Hepatocyte (in vitro differentiated cells): ENCODE data around the gene MRGPRX1.
"Not testable (repeated sequence)": the region's sequence is repeated elsewhere in the genome, so short reads cannot be mapped to it uniquely, and the experiment has no call there.

Source experiments
- EZH2 ChIP-seq: fragments of 200-600 bp; sonication (generic); IDR thresholded peaks from 2 replicates; pipeline ENCODE4 v1.6.1; 2016; ENCODE audit warnings: antibody characterized with exemption, mild to moderate bottlenecking, borderline replicate concordance
- EZH2phosphoT487 ChIP-seq: fragments of 200-600 bp; sonication (generic); IDR thresholded peaks from one replicate; pipeline ENCODE4 v1.6.1; 2018; ENCODE audit warnings: antibody characterized with exemption, mild to moderate bottlenecking, low read depth, moderate library complexity; ENCODE audit not compliant: unreplicated experiment, severe bottlenecking
- TF ChIP-seq, protein P1 (sequence below): fragments of 200-600 bp; sonication (generic); IDR thresholded peaks from 2 replicates; pipeline ENCODE4 v1.5.1; 2016; ENCODE audit warnings: antibody characterized with exemption, mild to moderate bottlenecking; ENCODE audit not compliant: poor library complexity

DNA sequence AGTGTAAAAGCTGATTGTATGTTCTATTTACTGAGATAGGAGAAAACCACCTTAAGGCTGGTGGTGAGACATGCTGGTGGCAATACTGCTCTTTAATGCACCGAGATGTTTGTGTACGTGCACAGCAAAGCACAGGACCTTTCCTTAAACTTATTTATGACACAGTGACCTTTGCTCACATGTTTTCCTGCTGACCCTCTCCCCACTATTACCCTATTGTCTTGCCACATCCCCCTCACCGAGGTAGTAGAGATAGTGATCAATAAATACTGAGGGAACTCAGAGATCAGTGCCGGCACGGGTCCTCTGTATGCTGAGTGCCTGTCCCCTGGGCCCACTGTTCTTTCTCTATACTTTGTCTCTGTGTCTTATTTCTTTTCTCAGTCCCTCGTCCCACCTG lies 38.6 kb downstream of the MRGPRX1 start:
- not testable (repeated sequence) for TF ChIP-seq EZH2, EZH2phosphoT487
- TF ChIP-seq, protein P1, sequence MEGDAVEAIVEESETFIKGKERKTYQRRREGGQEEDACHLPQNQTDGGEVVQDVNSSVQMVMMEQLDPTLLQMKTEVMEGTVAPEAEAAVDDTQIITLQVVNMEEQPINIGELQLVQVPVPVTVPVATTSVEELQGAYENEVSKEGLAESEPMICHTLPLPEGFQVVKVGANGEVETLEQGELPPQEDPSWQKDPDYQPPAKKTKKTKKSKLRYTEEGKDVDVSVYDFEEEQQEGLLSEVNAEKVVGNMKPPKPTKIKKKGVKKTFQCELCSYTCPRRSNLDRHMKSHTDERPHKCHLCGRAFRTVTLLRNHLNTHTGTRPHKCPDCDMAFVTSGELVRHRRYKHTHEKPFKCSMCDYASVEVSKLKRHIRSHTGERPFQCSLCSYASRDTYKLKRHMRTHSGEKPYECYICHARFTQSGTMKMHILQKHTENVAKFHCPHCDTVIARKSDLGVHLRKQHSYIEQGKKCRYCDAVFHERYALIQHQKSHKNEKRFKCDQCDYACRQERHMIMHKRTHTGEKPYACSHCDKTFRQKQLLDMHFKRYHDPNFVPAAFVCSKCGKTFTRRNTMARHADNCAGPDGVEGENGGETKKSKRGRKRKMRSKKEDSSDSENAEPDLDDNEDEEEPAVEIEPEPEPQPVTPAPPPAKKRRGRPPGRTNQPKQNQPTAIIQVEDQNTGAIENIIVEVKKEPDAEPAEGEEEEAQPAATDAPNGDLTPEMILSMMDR: not testable (repeated sequence)
